GM18499 (cell line): ENCODE measurements around the gene STEEP1.
A peak's percentile ranks its signal among the peaks of the same experiment; 100 is the strongest.

Experiments used
- ATAC-seq: cut with Tn5 transposase; IDR thresholded peaks from one replicate; pipeline ENCODE4 v1.9.1; 2021; ENCODE audit warnings: moderate number of reproducible peaks; ENCODE audit not compliant: insufficient read depth, unreplicated experiment

The STEEP1 gene

GRCh38 chrX:119565107-119565663 lies at the start of gene STEEP1:
Gene STEEP1 (minus strand): TSS chrX:119565409. CDS start chrX:119565355, 54 bp downstream.
- ATAC-seq: peak; percentile 79

GRCh38 chrX:119614776-119615175 lies 49.6 kb upstream of the STEEP1 start:
- no peak for ATAC-seq

GRCh38 chrX:119607018-119607389 lies 41.8 kb upstream of the STEEP1 start:
- ATAC-seq: no peak

- ATAC-seq: peak; percentile 72
Observed at GRCh38 chrX:119606280-119607017, 41.2 kb upstream of the STEEP1 start, which contains the start of gene NKRF. Gene NKRF (minus strand): TSS chrX:119606424.

GRCh38 chrX:119605464-119606279 lies 40.5 kb upstream of the STEEP1 start:
- no peak for ATAC-seq

- ATAC-seq: no peak
Observed at GRCh38 chrX:119604766-119605463, 39.7 kb upstream of the STEEP1 start.

GRCh38 chrX:119602701-119603255 lies 37.6 kb upstream of the STEEP1 start:
- ATAC-seq: no peak

- ATAC-seq: no peak
Observed at GRCh38 chrX:119589810-119590209, 24.6 kb upstream of the STEEP1 start.

- no peak for ATAC-seq
Observed at GRCh38 chrX:119583431-119584059, 18.3 kb upstream of the STEEP1 start.

GRCh38 chrX:119579414-119579813 lies 14.2 kb upstream of the STEEP1 start:
- ATAC-seq: no peak

- ATAC-seq: peak; percentile 42
Observed at GRCh38 chrX:119574394-119575266, 9.4 kb upstream of the STEEP1 start, which contains the start of gene UBE2A. Gene UBE2A (plus strand): TSS chrX:119574563. CDS start chrX:119574712, 149 bp downstream.

- peak; percentile 46 for ATAC-seq
Observed at GRCh38 chrX:119573840-119574393, 8.7 kb upstream of the STEEP1 start.

- ATAC-seq: no peak
Observed at GRCh38 chrX:119573222-119573621, 8.0 kb upstream of the STEEP1 start.

- no peak for ATAC-seq
Observed at GRCh38 chrX:119570351-119570835, 5.2 kb upstream of the STEEP1 start.

- no peak for ATAC-seq
Observed at GRCh38 chrX:119552508-119552907, 12.7 kb downstream of the STEEP1 start.

GRCh38 chrX:119549327-119550016 lies 15.7 kb downstream of the STEEP1 start:
- no peak for ATAC-seq

GRCh38 chrX:119541188-119541587 lies 24.0 kb downstream of the STEEP1 start:
- no peak for ATAC-seq

- ATAC-seq: no peak
Observed at GRCh38 chrX:119539872-119540271, 25.3 kb downstream of the STEEP1 start.
